HCT116 (cell line): ENCODE data around the gene SHC4. TPM values are rescaled to one million over a fixed set of nuclear protein-coding genes. Genes with fewer than 3 reads are reported as not detected.

Experiments
- ATAC-seq: fragments of 200-7000 bp; cut with Tn5 transposase; 2 replicates; pipeline ENCODE4 v1.9.1; 2020; ENCODE audit warnings: mild to moderate bottlenecking, moderate library complexity
- BruUV-seq: library from RNA; stranded (reverse); fragments of 400-500 nt; replicated peaks from 2 replicates; lab custom pipeline; 2021; lab: Mats Ljungman, UMichigan
- CTCF ChIA-PET: fragments of 300-600 bp; sonication (Branson Sonifier 250); formaldehyde crosslinking; loops from one replicate; lab custom pipeline; 2021; ENCODE audit warnings: antibody characterized with exemption; lab: Charles Lee
- POLR2A ChIA-PET: fragments of 300-600, 350-600 bp; sonication (Branson Sonifier 250); formaldehyde crosslinking; loops from one replicate; lab custom pipeline; 2021; ENCODE audit warnings: antibody characterized with exemption; lab: Charles Lee
- RAD21 ChIA-PET, 2 experiments: fragments of 300-600 bp; sonication (Branson Sonifier 250); formaldehyde crosslinking; loops; one replicate each; lab custom pipeline; 2023; ENCODE audit warnings: low total read pairs in 2 of 2; ENCODE audit not compliant: uncharacterized antibody in 2 of 2, unreplicated experiment in 2 of 2, low non-redundant PET in 1 of 2; lab: Charles Lee
- DNase-seq: peaks from one replicate; pipeline ENCODE4 v3.0.0-alpha.2; 2010; ENCODE audit warnings: low read depth, low spot score
- H2AFZ ChIP-seq: fragments of 200-600 bp; shearing (Covaris generic), sonication (generic); 2 replicates; pipeline ENCODE4 v1.6.1; 2017; ENCODE audit warnings: low read depth, mixed run types, mixed read lengths, antibody characterized with exemption, low read length; ENCODE audit not compliant: poor library complexity, severe bottlenecking
- H3K27ac ChIP-seq: 2 replicates; pipeline ENCODE4 v1.5.1; 2012; ENCODE audit warnings: low read depth, low read length
- H3K27me3 ChIP-seq: fragments of 200-600 bp; sonication (generic); 2 replicates; pipeline ENCODE4 v1.6.1; 2016; ENCODE audit warnings: mixed run types, low read length, mixed read lengths; ENCODE audit not compliant: insufficient read depth
- H3K36me3 ChIP-seq, 2 experiments: fragments of 200-500 bp in 1 of 2; fragments of 200-600 bp in 1 of 2; sonication (Bioruptor generic) in 1 of 2; sonication (generic) in 1 of 2; 2 replicates each; pipeline versions ENCODE4 v1.5.1 to v1.6.1; 2014 to 2016; ENCODE audit warnings: low read length in 2 of 2, inconsistent platforms in 1 of 2, mixed read lengths in 1 of 2, mixed run types in 1 of 2; ENCODE audit not compliant: insufficient read depth in 2 of 2, control insufficient read depth in 1 of 2
- H3K4me1 ChIP-seq, 2 experiments: fragments of 200-600 bp in 1 of 2; sonication (generic) in 1 of 2; 2 replicates each; pipeline versions ENCODE4 v1.5.1 to v1.6.1; 2012 to 2017; ENCODE audit warnings: low read length in 2 of 2, inconsistent platforms in 1 of 2, mild to moderate bottlenecking in 1 of 2, mixed read lengths in 1 of 2, mixed run types in 1 of 2, moderate library complexity in 1 of 2; ENCODE audit not compliant: insufficient read depth in 2 of 2, control insufficient read depth in 1 of 2
- H3K4me2 ChIP-seq: fragments of 200-600 bp; sonication (generic); 2 replicates; pipeline ENCODE4 v1.6.1; 2017; ENCODE audit warnings: mixed run types, low read length, mixed read lengths
- H3K4me3 ChIP-seq, 2 experiments: fragments of 200-600 bp in 1 of 2; sonication (generic) in 1 of 2; replicated peaks in 1 of 2; 2 replicates each; pipeline ENCODE4 v1.5.1; 2011 to 2016; ENCODE audit warnings: low read length in 2 of 2, control low read depth in 1 of 2, low read depth in 1 of 2, mild to moderate bottlenecking in 1 of 2, mixed read lengths in 1 of 2, mixed run types in 1 of 2
- H3K79me2 ChIP-seq: fragments of 200-600 bp; sonication (generic); 2 replicates; pipeline ENCODE4 v1.6.1; 2017; ENCODE audit warnings: mild to moderate bottlenecking, mixed run types, low read length, moderate library complexity, mixed read lengths; ENCODE audit not compliant: insufficient read depth
- H3K9ac ChIP-seq: fragments of 200-600 bp; sonication (generic); 2 replicates; pipeline ENCODE4 v1.6.1; 2016; ENCODE audit warnings: low read length, mixed read lengths
- H3K9me2 ChIP-seq: fragments of 200-600 bp; sonication (generic), shearing (Covaris generic); 2 replicates; pipeline ENCODE4 v1.6.1; 2017; ENCODE audit warnings: mixed run types, mild to moderate bottlenecking, moderate library complexity; ENCODE audit not compliant: insufficient read depth
- H3K9me3 ChIP-seq, 2 experiments: fragments of 200-500 bp in 1 of 2; fragments of 200-600 bp in 1 of 2; sonication (Bioruptor generic) in 1 of 2; sonication (generic) in 1 of 2; 2 replicates each; pipeline ENCODE4 v1.6.1; 2014 to 2017; ENCODE audit warnings: low read length in 2 of 2, mixed read lengths in 2 of 2, inconsistent platforms in 1 of 2, low read depth in 1 of 2, mild to moderate bottlenecking in 1 of 2, mixed run types in 1 of 2, moderate library complexity in 1 of 2; ENCODE audit not compliant: control insufficient read depth in 1 of 2, insufficient read depth in 1 of 2
- H4K20me1 ChIP-seq: fragments of 200-600 bp; sonication (generic), shearing (Covaris generic); 2 replicates; pipeline ENCODE4 v1.6.1; 2017; ENCODE audit warnings: mixed run types, mild to moderate bottlenecking, moderate library complexity; ENCODE audit not compliant: insufficient read depth
- CEBPB ChIP-seq: IDR thresholded peaks from 2 replicates; pipeline ENCODE4 v1.6.1; 2012; ENCODE audit warnings: low read depth
- EGR1 ChIP-seq: IDR thresholded peaks from 2 replicates; pipeline ENCODE4 v1.6.1; 2012; ENCODE audit warnings: low read depth
- ELF1 ChIP-seq: IDR thresholded peaks from 2 replicates; pipeline ENCODE4 v1.6.1; 2012; ENCODE audit warnings: low read depth, borderline replicate concordance
- EZH2 ChIP-seq: fragments of 200-600 bp; sonication (generic); IDR thresholded peaks from 2 replicates; pipeline ENCODE4 v1.6.1; 2017; ENCODE audit warnings: antibody characterized with exemption, mixed run types
- EZH2phosphoT487 ChIP-seq: fragments of 200-600 bp; IDR thresholded peaks from 2 replicates; pipeline ENCODE4 v1.6.1; 2018; ENCODE audit warnings: antibody characterized with exemption, borderline replicate concordance
- JUND ChIP-seq: IDR thresholded peaks from 2 replicates; pipeline ENCODE4 v1.6.1; 2012
- POLR2A ChIP-seq: IDR thresholded peaks from 2 replicates; pipeline ENCODE4 v1.7.0; 2011; ENCODE audit warnings: borderline replicate concordance; ENCODE audit not compliant: insufficient read depth, insufficient read length; ENCODE audit errors: extremely low read depth
- RAD21 ChIP-seq: IDR thresholded peaks from 2 replicates; pipeline ENCODE4 v1.6.1; 2012; ENCODE audit warnings: low read depth, mild to moderate bottlenecking
- SIN3A ChIP-seq: IDR thresholded peaks from 2 replicates; pipeline ENCODE4 v1.6.1; 2012; ENCODE audit warnings: low read depth
- SP1 ChIP-seq: IDR thresholded peaks from 2 replicates; pipeline ENCODE4 v1.6.1; 2012; ENCODE audit warnings: low read depth
- SRF ChIP-seq: IDR thresholded peaks from 2 replicates; pipeline ENCODE4 v1.6.1; 2012; ENCODE audit warnings: low read depth
- TCF7L2 ChIP-seq: IDR thresholded peaks from 2 replicates; pipeline ENCODE4 v1.7.0; 2011; ENCODE audit warnings: borderline replicate concordance, inconsistent platforms; ENCODE audit not compliant: insufficient read depth, insufficient read length; ENCODE audit errors: extremely low read depth
- YY1 ChIP-seq: IDR thresholded peaks from 2 replicates; pipeline ENCODE4 v1.6.1; 2011; ENCODE audit warnings: low read length, low read depth, moderate library complexity, mild to moderate bottlenecking; ENCODE audit not compliant: insufficient replicate concordance; ENCODE audit errors: extremely low read depth
- ZFX ChIP-seq: fragments of 450-650 bp; IDR thresholded peaks from 2 replicates; pipeline ENCODE4 v1.6.1; 2017
- ZNF274 ChIP-seq: fragments of 200-500 bp; sonication (Bioruptor generic); IDR thresholded peaks from 2 replicates; pipeline ENCODE4 v1.6.1; 2014; ENCODE audit warnings: mild to moderate bottlenecking, low read depth, low read length, inconsistent platforms
- intact Hi-C: fragments of 100-400 bp; cut with micrococcal nuclease; formaldehyde crosslinking; loops from 2 replicates; pipeline ENCODE4 v1.10.0; 2022
- total RNA-seq: library from RNA; stranded (reverse); gene quantifications from one replicate; pipeline ENCODE4 v1.2.1, GENCODE V29; 2021; ENCODE audit not compliant: unreplicated experiment
- TF ChIP-seq, protein P1 (sequence below): IDR thresholded peaks from 2 replicates; pipeline ENCODE4 v1.6.1; 2012
- TF ChIP-seq, protein P2 (sequence below): IDR thresholded peaks from 2 replicates; pipeline ENCODE4 v1.6.1; 2012; ENCODE audit warnings: low read depth
- TF ChIP-seq, protein P3 (sequence below): IDR thresholded peaks from 2 replicates; pipeline ENCODE4 v1.6.1; 2011; ENCODE audit warnings: mild to moderate bottlenecking, low read length, moderate library complexity; ENCODE audit not compliant: insufficient replicate concordance; ENCODE audit errors: extremely low read depth
- TF ChIP-seq, protein P4 (sequence below): IDR thresholded peaks from 2 replicates; pipeline ENCODE4 v1.6.1; 2012

Gene SHC4
- total RNA-seq, 1 experiment from 2014 or later, result 0.44 TPM

DNA sequence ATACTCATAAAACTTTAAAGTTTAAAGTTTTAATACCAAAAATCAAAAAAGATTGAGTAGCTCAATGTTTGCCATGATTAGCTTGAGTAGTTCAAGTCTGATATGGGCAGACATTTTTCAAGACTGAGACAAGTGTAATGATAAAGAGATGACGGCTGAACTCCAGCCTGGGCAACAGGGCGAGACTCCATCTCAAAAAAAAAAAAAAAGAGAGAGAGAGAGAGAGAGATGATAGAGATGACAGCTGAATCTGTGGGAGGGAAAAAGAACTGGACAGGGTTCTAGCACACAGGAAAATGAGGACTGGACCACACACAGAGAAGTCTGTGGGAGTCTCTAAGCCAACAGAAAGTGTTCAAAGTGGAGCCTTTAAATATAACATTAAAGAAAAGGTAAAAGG is 178.0 kb downstream of the SHC4 start (continued):
- TF ChIP-seq, protein P1, sequence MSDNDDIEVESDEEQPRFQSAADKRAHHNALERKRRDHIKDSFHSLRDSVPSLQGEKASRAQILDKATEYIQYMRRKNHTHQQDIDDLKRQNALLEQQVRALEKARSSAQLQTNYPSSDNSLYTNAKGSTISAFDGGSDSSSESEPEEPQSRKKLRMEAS, result no peak
- TF ChIP-seq SP1 (no peak), CEBPB (no peak), EGR1 (no peak)

DNA sequence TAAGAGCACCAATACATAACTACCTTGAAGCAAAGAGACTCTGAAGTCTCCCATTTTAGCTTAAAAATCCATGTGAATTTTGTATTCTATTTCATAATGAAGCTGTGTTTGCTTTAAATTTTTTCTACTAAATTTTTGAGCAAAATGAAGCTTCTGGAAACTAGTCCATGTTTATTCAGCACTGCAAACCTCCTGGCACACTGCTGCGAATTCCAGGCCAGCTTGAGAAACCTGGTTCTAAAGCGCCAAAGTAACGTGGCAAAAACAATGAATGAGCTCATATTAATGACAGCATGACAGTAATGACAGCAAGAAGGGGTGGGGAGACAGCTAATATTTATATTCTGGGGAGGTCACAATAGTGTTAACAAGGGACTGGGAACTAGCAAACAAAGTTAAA is 178.5 kb downstream of the SHC4 start:
- H3K36me3 ChIP-seq, result peaks cover 21 to 31% of the 10 kb centered on the region in 2 experiments; a peak in 3 of 4 replicates
- H2AFZ ChIP-seq, result no peak overlapping the region
- H3K4me2 ChIP-seq, result no peak overlapping the region
- DNase-seq, result no peak
- no peak for TF ChIP-seq ZFX
- TF ChIP-seq EZH2phosphoT487, result no peak
- TF ChIP-seq, protein P2, sequence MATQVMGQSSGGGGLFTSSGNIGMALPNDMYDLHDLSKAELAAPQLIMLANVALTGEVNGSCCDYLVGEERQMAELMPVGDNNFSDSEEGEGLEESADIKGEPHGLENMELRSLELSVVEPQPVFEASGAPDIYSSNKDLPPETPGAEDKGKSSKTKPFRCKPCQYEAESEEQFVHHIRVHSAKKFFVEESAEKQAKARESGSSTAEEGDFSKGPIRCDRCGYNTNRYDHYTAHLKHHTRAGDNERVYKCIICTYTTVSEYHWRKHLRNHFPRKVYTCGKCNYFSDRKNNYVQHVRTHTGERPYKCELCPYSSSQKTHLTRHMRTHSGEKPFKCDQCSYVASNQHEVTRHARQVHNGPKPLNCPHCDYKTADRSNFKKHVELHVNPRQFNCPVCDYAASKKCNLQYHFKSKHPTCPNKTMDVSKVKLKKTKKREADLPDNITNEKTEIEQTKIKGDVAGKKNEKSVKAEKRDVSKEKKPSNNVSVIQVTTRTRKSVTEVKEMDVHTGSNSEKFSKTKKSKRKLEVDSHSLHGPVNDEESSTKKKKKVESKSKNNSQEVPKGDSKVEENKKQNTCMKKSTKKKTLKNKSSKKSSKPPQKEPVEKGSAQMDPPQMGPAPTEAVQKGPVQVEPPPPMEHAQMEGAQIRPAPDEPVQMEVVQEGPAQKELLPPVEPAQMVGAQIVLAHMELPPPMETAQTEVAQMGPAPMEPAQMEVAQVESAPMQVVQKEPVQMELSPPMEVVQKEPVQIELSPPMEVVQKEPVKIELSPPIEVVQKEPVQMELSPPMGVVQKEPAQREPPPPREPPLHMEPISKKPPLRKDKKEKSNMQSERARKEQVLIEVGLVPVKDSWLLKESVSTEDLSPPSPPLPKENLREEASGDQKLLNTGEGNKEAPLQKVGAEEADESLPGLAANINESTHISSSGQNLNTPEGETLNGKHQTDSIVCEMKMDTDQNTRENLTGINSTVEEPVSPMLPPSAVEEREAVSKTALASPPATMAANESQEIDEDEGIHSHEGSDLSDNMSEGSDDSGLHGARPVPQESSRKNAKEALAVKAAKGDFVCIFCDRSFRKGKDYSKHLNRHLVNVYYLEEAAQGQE, result no peak
- TF ChIP-seq, protein P3, sequence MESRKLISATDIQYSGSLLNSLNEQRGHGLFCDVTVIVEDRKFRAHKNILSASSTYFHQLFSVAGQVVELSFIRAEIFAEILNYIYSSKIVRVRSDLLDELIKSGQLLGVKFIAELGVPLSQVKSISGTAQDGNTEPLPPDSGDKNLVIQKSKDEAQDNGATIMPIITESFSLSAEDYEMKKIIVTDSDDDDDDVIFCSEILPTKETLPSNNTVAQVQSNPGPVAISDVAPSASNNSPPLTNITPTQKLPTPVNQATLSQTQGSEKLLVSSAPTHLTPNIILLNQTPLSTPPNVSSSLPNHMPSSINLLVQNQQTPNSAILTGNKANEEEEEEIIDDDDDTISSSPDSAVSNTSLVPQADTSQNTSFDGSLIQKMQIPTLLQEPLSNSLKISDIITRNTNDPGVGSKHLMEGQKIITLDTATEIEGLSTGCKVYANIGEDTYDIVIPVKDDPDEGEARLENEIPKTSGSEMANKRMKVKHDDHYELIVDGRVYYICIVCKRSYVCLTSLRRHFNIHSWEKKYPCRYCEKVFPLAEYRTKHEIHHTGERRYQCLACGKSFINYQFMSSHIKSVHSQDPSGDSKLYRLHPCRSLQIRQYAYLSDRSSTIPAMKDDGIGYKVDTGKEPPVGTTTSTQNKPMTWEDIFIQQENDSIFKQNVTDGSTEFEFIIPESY, result no peak
- no peak for TF ChIP-seq SRF
- TF ChIP-seq POLR2A, result no peak
- TF ChIP-seq TCF7L2, result no peak
- no peak for TF ChIP-seq YY1
- TF ChIP-seq CEBPB, result no peak
- TF ChIP-seq SIN3A, result no peak
- TF ChIP-seq, protein P4, sequence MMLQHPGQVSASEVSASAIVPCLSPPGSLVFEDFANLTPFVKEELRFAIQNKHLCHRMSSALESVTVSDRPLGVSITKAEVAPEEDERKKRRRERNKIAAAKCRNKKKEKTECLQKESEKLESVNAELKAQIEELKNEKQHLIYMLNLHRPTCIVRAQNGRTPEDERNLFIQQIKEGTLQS, result no peak
- TF ChIP-seq ZNF274, result no peak
- TF ChIP-seq EZH2, result no peak
- no peak for TF ChIP-seq ELF1
- no peak for TF ChIP-seq JUND
- no peak for TF ChIP-seq RAD21
- TF ChIP-seq, protein P1, result no peak
- TF ChIP-seq EGR1, result no peak
- TF ChIP-seq, all 23 proteins: peak for 0
- ATAC-seq, result no peak
- no peaks in the 10 kb centered on the region for H3K9me2 ChIP-seq
- H3K4me1 ChIP-seq, result no peaks in the 10 kb centered on the region
- no peaks in the 10 kb centered on the region for H3K9me3 ChIP-seq
- no peaks in the 10 kb centered on the region for H3K27me3 ChIP-seq
- CTCF ChIA-PET, result no interaction called here
- no peaks in the 10 kb centered on the region for H3K79me2 ChIP-seq
- no TSS peak for BruUV-seq
- intact Hi-C loops, result no loop called here
- POLR2A ChIA-PET, result no interaction called here
- no peak overlapping the region for H3K27ac ChIP-seq
- RAD21 ChIA-PET, result no interaction called here
- no peaks in the 10 kb centered on the region for H4K20me1 ChIP-seq
- no peak overlapping the region for H3K4me3 ChIP-seq
- no peak overlapping the region for H3K9ac ChIP-seq
